Measurements from ENCODE around the gene CNIH4. TPM values are rescaled to one million over a fixed set of nuclear protein-coding genes. Genes with fewer than 3 reads are reported as not detected.

Gene CNIH4
- total and polyA plus RNA-seq, 2 experiments from 2014 or later = 62.7 to 106 TPM

DNA sequence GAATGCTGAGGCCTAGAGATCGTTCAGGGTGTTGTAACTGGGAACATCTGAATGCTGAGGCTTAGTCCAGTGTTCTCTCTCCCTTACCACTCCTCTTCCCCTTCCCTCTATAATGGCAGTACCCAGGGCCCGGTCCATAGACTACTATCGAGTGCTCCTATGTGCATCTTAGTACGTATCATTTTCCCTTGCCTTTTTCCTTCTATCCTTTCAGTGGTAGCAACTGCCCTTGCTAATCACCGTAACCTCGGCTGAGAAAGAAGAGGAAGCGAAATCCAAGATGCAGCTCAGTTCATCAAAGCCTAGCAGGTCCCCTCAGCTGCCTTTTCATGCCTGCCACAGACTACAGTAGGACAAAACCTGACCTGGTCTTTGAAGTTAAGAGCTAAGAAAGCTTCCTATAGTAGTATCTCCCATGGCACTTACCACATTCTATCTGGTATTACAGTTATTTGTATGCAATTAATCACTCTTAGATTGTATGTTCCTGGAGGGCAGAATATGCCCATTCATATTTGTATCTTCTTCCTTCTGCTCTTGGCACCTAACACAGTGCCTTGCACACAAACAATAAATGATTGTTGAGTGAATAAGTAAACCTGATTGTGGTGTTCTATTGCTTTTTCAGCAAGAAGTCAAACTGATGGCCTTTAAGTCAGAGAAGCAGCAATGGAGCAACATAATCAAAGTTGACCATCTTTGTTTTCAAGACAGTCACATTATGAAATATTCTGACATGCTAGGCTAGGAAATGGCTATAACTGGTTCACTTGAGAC lies 22.4 kb downstream of the CNIH4 start:
- H3K4me1 ChIP-seq (ENCODE audit: insufficient read depth) = no peaks in the 10 kb centered on the region
- no peak for TF ChIP-seq EZH2phosphoT487 (IDR thresholded peaks at IDR 0.05; ENCODE audit: low read depth, severe bottlenecking, unreplicated experiment)
- no peak for TF ChIP-seq EZH2 (IDR thresholded peaks at IDR 0.05; ENCODE audit: borderline replicate concordance)
- TF ChIP-seq, protein P1, sequence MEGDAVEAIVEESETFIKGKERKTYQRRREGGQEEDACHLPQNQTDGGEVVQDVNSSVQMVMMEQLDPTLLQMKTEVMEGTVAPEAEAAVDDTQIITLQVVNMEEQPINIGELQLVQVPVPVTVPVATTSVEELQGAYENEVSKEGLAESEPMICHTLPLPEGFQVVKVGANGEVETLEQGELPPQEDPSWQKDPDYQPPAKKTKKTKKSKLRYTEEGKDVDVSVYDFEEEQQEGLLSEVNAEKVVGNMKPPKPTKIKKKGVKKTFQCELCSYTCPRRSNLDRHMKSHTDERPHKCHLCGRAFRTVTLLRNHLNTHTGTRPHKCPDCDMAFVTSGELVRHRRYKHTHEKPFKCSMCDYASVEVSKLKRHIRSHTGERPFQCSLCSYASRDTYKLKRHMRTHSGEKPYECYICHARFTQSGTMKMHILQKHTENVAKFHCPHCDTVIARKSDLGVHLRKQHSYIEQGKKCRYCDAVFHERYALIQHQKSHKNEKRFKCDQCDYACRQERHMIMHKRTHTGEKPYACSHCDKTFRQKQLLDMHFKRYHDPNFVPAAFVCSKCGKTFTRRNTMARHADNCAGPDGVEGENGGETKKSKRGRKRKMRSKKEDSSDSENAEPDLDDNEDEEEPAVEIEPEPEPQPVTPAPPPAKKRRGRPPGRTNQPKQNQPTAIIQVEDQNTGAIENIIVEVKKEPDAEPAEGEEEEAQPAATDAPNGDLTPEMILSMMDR (IDR thresholded peaks at IDR 0.05; ENCODE audit: poor library complexity) = no peak
- no peaks in the 10 kb centered on the region for H3K9me3 ChIP-seq (ENCODE audit: low read depth)
- no peak for DNase-seq (ENCODE audit: low spot score)
- no peaks in the 10 kb centered on the region for H4K20me1 ChIP-seq (ENCODE audit: insufficient read depth, poor library complexity, severe bottlenecking)
- H2AFZ ChIP-seq = no peak overlapping the region
- no peak overlapping the region for H3K4me2 ChIP-seq
- H3K79me2 ChIP-seq = no peaks in the 10 kb centered on the region
- peaks cover 3% of the 10 kb centered on the region for H3K36me3 ChIP-seq (replicated peaks; ENCODE audit: insufficient read depth, low read depth)
- 88% methylated on average over 7 of the region's 7 CpGs for WGBS (ENCODE audit: low lambda C conversion rate, missing lambda C conversion rate)
- H3K4me3 ChIP-seq = no peak overlapping the region
- no peaks in the 10 kb centered on the region for H3K9me2 ChIP-seq (replicated peaks; ENCODE audit: insufficient read depth)
- no peak overlapping the region for H3K27ac ChIP-seq
- H3K27me3 ChIP-seq = no peaks in the 10 kb centered on the region

GRCh38 chr1:224380003-224380402 lies 23.3 kb downstream of the CNIH4 start:
- Histone ChIP-seq H3K27ac (no peak overlapping the region), H3K4me1 (ENCODE audit: insufficient read depth) (no peaks in the 10 kb centered on the region), H3K27me3 (no peaks in the 10 kb centered on the region), H3K4me2 (no peak overlapping the region), H3K4me3 (no peak overlapping the region), H3K79me2 (no peaks in the 10 kb centered on the region), H4K20me1 (ENCODE audit: insufficient read depth, poor library complexity, severe bottlenecking) (no peaks in the 10 kb centered on the region), H3K9me3 (ENCODE audit: low read depth) (no peaks in the 10 kb centered on the region), H2AFZ (no peak overlapping the region), H3K9me2 (replicated peaks; ENCODE audit: insufficient read depth) (no peaks in the 10 kb centered on the region), H3K36me3 (replicated peaks; ENCODE audit: insufficient read depth, low read depth) (peaks cover 3% of the 10 kb centered on the region)
- TF ChIP-seq EZH2phosphoT487 (IDR thresholded peaks at IDR 0.05; ENCODE audit: low read depth, severe bottlenecking, unreplicated experiment) (no peak), EZH2 (IDR thresholded peaks at IDR 0.05; ENCODE audit: borderline replicate concordance) (no peak)
- TF ChIP-seq, protein P1 (IDR thresholded peaks at IDR 0.05; ENCODE audit: poor library complexity) = no peak
- 89% methylated on average over 4 of the region's 4 CpGs for WGBS (ENCODE audit: low lambda C conversion rate, missing lambda C conversion rate)
- no peak for DNase-seq (ENCODE audit: low spot score)

DNA sequence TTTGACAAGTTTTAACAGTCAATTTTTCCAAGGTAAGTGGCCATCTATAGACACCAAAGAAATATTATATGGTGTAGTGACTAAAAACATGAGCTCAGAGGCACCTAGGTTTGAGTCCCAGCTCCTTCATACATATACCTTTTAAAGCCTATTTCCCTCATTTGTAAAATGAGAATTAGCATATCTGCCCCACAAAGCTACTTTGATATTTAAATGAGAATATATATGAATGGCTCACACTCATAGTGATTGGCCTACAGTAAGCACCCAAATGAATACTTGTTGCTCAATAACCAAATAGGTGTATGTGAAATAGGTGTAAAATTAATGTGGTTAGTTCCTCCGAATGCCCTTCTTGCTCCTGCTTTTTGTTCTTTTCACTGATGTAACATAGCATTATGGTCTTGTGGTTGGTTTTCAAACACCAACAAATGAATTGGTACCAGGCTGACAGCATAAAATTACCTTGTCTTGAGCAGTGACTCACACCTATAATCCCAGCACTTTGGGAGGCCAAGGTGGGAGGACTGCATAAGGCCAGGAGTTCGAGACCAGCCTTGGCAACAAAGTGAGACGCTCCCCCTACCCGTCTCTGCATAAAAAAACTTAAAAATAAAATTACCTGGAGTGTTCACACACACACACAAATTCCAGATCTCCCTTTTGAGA lies 25.3 kb downstream of the CNIH4 start:
- 96% methylated on average over 4 of the region's 4 CpGs for WGBS (ENCODE audit: low lambda C conversion rate, missing lambda C conversion rate)

More for the DNA sequence above, 25.3 kb downstream of the CNIH4 start:
- no peak overlapping the region for H2AFZ ChIP-seq
- H3K9me2 ChIP-seq (replicated peaks; ENCODE audit: insufficient read depth) = no peaks in the 10 kb centered on the region
- H3K9me3 ChIP-seq (ENCODE audit: low read depth) = no peaks in the 10 kb centered on the region
- no peaks in the 10 kb centered on the region for H3K27me3 ChIP-seq
- no peak overlapping the region for H3K4me3 ChIP-seq
- no peaks in the 10 kb centered on the region for H3K79me2 ChIP-seq
- no peaks in the 10 kb centered on the region for H3K4me1 ChIP-seq (ENCODE audit: insufficient read depth)
- TF ChIP-seq EZH2 (IDR thresholded peaks at IDR 0.05; ENCODE audit: borderline replicate concordance) (no peak), EZH2phosphoT487 (IDR thresholded peaks at IDR 0.05; ENCODE audit: low read depth, severe bottlenecking, unreplicated experiment) (no peak)
- TF ChIP-seq, protein P1 (IDR thresholded peaks at IDR 0.05; ENCODE audit: poor library complexity) = no peak
- H3K4me2 ChIP-seq = no peak overlapping the region
- H4K20me1 ChIP-seq (ENCODE audit: insufficient read depth, poor library complexity, severe bottlenecking) = no peaks in the 10 kb centered on the region
- H3K27ac ChIP-seq = no peak overlapping the region
- no peak for DNase-seq (ENCODE audit: low spot score)
- H3K36me3 ChIP-seq (replicated peaks; ENCODE audit: insufficient read depth, low read depth) = peaks cover 3% of the 10 kb centered on the region

All from hepatocyte (in vitro differentiated cells).